ENCODE measurements around the gene NLN. TPM values are rescaled to one million over a fixed set of nuclear protein-coding genes. Genes with fewer than 3 reads are reported as not detected.

NLN gene
- total RNA-seq, 3 donors from 2014 or later: 12.8 to 15.7 (median 14.9) TPM

DNA sequence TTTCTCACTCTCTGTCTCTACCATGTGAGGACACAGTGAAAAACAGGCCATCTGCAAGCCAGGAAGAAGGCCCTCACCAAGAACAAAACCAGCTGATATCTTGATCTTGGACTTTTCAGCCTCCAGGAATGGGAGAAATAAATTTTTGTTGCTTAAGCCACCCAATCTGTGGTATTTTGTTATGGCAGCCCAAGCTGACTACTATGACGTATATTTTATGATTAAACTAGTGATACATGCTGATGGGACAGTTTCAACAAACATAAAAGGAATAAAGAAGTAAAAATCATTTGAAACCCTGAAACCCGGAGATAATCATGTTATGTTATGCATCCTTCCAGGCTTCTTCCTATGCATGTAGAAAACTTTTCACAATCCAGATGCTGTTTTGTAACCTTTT lies 132.9 kb downstream of the NLN start:
- Histone ChIP-seq H3K27me3 (no peaks in the 10 kb centered on the region), H3K36me3 (no peaks in the 10 kb centered on the region), H3K4me1 (no peaks in the 10 kb centered on the region), H3K4me3 (no peak overlapping the region), H3K27ac (no peak overlapping the region), H3K9me3 (no peaks in the 10 kb centered on the region)
- DNase-seq (ENCODE audit: low spot score in 2 of 2): no peak
- TF ChIP-seq, protein P1, sequence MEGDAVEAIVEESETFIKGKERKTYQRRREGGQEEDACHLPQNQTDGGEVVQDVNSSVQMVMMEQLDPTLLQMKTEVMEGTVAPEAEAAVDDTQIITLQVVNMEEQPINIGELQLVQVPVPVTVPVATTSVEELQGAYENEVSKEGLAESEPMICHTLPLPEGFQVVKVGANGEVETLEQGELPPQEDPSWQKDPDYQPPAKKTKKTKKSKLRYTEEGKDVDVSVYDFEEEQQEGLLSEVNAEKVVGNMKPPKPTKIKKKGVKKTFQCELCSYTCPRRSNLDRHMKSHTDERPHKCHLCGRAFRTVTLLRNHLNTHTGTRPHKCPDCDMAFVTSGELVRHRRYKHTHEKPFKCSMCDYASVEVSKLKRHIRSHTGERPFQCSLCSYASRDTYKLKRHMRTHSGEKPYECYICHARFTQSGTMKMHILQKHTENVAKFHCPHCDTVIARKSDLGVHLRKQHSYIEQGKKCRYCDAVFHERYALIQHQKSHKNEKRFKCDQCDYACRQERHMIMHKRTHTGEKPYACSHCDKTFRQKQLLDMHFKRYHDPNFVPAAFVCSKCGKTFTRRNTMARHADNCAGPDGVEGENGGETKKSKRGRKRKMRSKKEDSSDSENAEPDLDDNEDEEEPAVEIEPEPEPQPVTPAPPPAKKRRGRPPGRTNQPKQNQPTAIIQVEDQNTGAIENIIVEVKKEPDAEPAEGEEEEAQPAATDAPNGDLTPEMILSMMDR (IDR thresholded peaks at IDR 0.05): no peak
- TF ChIP-seq POLR2AphosphoS5 (IDR thresholded peaks at IDR 0.05): no peak
- intact Hi-C loops (cut with DNase I; ENCODE audit: low total_unique reads): no loop called here

DNA sequence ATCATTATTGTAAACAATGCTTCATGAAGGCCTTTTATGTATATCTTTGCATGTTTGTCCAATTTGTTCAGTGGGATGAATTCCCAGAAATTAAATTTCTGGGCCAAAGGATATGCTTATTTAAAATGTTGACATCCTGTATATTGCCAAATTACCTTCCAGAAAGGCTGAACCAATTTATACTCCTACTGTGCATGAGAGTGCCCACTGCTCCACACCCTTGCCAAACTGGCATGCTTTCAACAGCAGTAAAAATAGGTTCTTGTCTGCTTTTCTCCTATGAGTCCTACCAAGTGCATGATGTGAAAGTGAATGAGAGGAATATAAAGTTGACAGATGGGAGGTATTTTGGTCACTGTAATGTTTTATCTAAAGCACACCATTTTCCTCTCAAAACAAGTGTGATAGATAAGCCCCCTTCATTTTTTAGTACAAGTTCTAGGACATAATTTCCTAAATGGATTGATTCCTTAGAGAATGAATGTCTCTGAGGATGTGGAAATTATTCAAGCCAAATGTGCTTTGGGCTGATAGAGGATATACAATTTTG lies 133.8 kb downstream of the NLN start:
- Histone ChIP-seq H3K36me3 (no peaks in the 10 kb centered on the region), H3K9me3 (no peaks in the 10 kb centered on the region), H3K27ac (no peak overlapping the region), H3K4me1 (no peaks in the 10 kb centered on the region), H3K4me3 (no peak overlapping the region), H3K27me3 (no peaks in the 10 kb centered on the region)
- intact Hi-C loops (cut with DNase I; ENCODE audit: low total_unique reads): no loop called here
- TF ChIP-seq, protein P1 (IDR thresholded peaks at IDR 0.05): no peak
- no peak for TF ChIP-seq POLR2AphosphoS5 (IDR thresholded peaks at IDR 0.05)
- DNase-seq (ENCODE audit: low spot score in 2 of 2): no peak

DNA sequence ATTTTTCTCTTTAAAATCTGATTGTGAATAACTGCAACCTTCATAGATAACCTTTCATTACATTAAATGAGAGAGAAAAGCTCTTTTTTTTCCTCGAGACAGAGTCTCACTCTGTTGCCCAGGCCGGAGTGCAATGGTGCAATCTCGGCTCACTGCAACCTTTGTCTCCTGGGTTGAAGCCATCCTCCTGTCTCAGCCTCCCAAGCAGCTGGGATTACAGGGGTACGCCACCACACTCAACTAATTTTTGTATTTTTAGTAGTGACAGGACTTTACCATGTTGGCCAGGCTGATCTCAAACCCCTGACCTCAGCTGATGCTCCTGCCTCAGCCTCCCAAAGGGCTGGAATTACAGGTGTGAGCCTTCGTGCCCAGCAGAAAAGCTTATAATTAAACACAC lies 134.5 kb downstream of the NLN start:
- Histone ChIP-seq H3K4me3 (no peak overlapping the region), H3K27ac (no peak overlapping the region), H3K27me3 (no peaks in the 10 kb centered on the region), H3K4me1 (no peaks in the 10 kb centered on the region), H3K9me3 (no peaks in the 10 kb centered on the region), H3K36me3 (no peaks in the 10 kb centered on the region)
- intact Hi-C loops (cut with DNase I; ENCODE audit: low total_unique reads): no loop called here
- no peak for TF ChIP-seq POLR2A (IDR thresholded peaks at IDR 0.05)
- no peak for TF ChIP-seq POLR2AphosphoS5 (IDR thresholded peaks at IDR 0.05)
- TF ChIP-seq, protein P1 (IDR thresholded peaks at IDR 0.05): no peak
- no peak for DNase-seq (ENCODE audit: low spot score in 2 of 2)

DNA sequence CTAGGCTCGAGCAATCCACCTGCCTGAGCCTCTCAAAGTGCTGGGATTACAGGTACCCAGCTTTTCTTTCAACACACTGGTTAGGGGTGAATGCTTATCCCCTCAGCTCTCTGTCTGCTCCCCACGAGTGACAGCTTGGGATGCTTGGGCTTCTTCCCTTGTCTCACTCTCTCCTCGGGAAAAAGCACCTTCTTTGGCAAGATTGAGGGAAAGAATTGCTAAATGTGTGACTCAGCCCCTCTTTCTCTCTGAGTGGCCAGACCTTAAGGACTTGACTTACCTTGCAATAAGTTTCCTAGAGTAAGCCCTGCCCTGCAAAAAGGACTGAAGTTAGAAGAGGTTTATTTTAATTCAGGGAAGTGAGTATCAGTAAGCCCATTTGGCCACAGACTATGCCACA lies 136.3 kb downstream of the NLN start:
- TF ChIP-seq POLR2AphosphoS5 (IDR thresholded peaks at IDR 0.05) (no peak), POLR2A (IDR thresholded peaks at IDR 0.05) (no peak)
- TF ChIP-seq, protein P1 (IDR thresholded peaks at IDR 0.05): no peak
- no peaks in the 10 kb centered on the region for H3K27me3 ChIP-seq
- no peak overlapping the region for H3K4me3 ChIP-seq
- H3K4me1 ChIP-seq: no peaks in the 10 kb centered on the region
- H3K27ac ChIP-seq: no peak overlapping the region
- H3K9me3 ChIP-seq: no peaks in the 10 kb centered on the region
- no peaks in the 10 kb centered on the region for H3K36me3 ChIP-seq
- no peak for DNase-seq (ENCODE audit: low spot score in 2 of 2)
- intact Hi-C loops (cut with DNase I; ENCODE audit: low total_unique reads): no loop called here

DNA sequence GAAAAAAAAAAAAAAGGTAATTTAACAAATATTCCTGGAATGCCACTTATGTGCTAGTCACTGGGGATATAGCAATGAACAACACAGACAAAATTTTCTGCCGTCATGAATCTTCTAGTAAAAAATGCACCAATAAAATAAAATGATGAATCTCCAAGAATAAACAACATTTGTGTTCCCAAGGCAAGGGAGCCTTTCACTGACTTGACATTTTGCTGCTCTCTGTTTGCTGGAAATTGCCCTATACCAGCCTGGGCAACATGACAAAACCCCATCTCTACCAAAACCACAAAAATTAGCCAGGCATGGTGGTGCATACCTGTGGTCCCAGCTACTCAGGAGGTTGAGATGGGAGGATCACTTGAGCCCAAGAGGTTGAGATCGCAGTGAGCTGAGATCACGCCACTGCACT lies 139.8 kb downstream of the NLN start:
- intact Hi-C loops (cut with DNase I; ENCODE audit: low total_unique reads): no loop called here
- TF ChIP-seq POLR2A (IDR thresholded peaks at IDR 0.05) (no peak), POLR2AphosphoS5 (IDR thresholded peaks at IDR 0.05) (no peak)
- TF ChIP-seq, protein P1 (IDR thresholded peaks at IDR 0.05): no peak
- Histone ChIP-seq H3K27ac (no peak overlapping the region), H3K4me1 (no peaks in the 10 kb centered on the region), H3K36me3 (no peaks in the 10 kb centered on the region), H3K27me3 (no peaks in the 10 kb centered on the region), H3K4me3 (no peak overlapping the region), H3K9me3 (no peaks in the 10 kb centered on the region)
- peak in 1 of 2 donors; percentile 27 for DNase-seq (ENCODE audit: low spot score in 2 of 2)

Data from breast epithelium (tissue), 4 donors.